Upper lobe of right lung (tissue), 1 donor: Measurements from ENCODE around the gene TTC39C. TPM values are rescaled to one million over a fixed set of nuclear protein-coding genes. Genes with fewer than 3 reads are reported as not detected.

Experiments used
- ATAC-seq: fragments of 200-7000 bp; cut with Tn5 transposase; one replicate; pipeline ENCODE4 v1.9.1; 2020; ENCODE audit warnings: mild to moderate bottlenecking, moderate library complexity
- DNase-seq: peaks from one replicate; pipeline ENCODE4 v3.0.0-alpha.2; 2020
- H3K27ac ChIP-seq: fragments of 200-600 bp; one replicate; pipeline ENCODE4 v1.8.0; 2022
- H3K27me3 ChIP-seq: fragments of 200-600 bp; one replicate; pipeline ENCODE4 v1.8.0; 2022; ENCODE audit warnings: mild to moderate bottlenecking
- H3K36me3 ChIP-seq: fragments of 200-600 bp; one replicate; pipeline ENCODE4 v1.8.0; 2022
- H3K4me1 ChIP-seq: fragments of 200-600 bp; one replicate; pipeline ENCODE4 v1.8.0; 2022
- H3K4me3 ChIP-seq: fragments of 200-600 bp; one replicate; pipeline ENCODE4 v1.8.0; 2022; ENCODE audit warnings: mild to moderate bottlenecking
- H3K9me3 ChIP-seq: fragments of 200-600 bp; one replicate; pipeline ENCODE4 v1.8.0; 2022
- CTCF ChIP-seq: fragments of 200-600 bp; IDR thresholded peaks from one replicate; pipeline ENCODE4 v1.8.0; 2022; ENCODE audit warnings: antibody characterized with exemption
- intact Hi-C: fragments of 100-400 bp; cut with DNase I; formaldehyde crosslinking; loops from one replicate; pipeline ENCODE4 v1.11.0; 2022
- total RNA-seq: library from RNA; stranded (reverse); fragmentation: NEBNext Ultra II Directional; extraction: Animal tissue kit (Norgen Biotek cat#: 25700); gene quantifications from one replicate; pipeline ENCODE4 v1.2.1, GENCODE V29; 2021
- donor health status: DM: no; HTN: yes; CAD: no; lungs with severe emphysema.

TTC39C gene
- total RNA-seq, 1 donor from 2014 or later = 14.8 TPM

GRCh38 chr18:24114924-24115549 is 100.5 kb downstream of the TTC39C start:
- DNase-seq = no peak
- Histone ChIP-seq H3K27ac (no peak overlapping the region), H3K27me3 (no peaks in the 10 kb centered on the region), H3K9me3 (no peaks in the 10 kb centered on the region), H3K36me3 (no peaks in the 10 kb centered on the region), H3K4me1 (no peaks in the 10 kb centered on the region), H3K4me3 (no peak overlapping the region)
- no peak for ATAC-seq
- no peak for TF ChIP-seq CTCF
- intact Hi-C loops = no loop called here

- Histone ChIP-seq H3K27ac (no peak overlapping the region), H3K9me3 (no peaks in the 10 kb centered on the region), H3K27me3 (no peaks in the 10 kb centered on the region), H3K36me3 (no peaks in the 10 kb centered on the region), H3K4me3 (no peak overlapping the region), H3K4me1 (no peaks in the 10 kb centered on the region)
- intact Hi-C loops = no loop called here
- TF ChIP-seq CTCF = no peak
- no peak for DNase-seq
- no peak for ATAC-seq
Measured at GRCh38 chr18:24115628-24116027, 101.1 kb downstream of the TTC39C start.

- ATAC-seq = peak; percentile 95
- TF ChIP-seq CTCF = peak; percentile 98
- DNase-seq = no peak
- intact Hi-C loops = no loop called here
- Histone ChIP-seq H3K27ac (no peak overlapping the region), H3K36me3 (no peaks in the 10 kb centered on the region), H3K27me3 (no peaks in the 10 kb centered on the region), H3K9me3 (no peaks in the 10 kb centered on the region), H3K4me3 (no peak overlapping the region), H3K4me1 (no peaks in the 10 kb centered on the region)
Measured at GRCh38 chr18:24118750-24119577, 104.4 kb downstream of the TTC39C start.

- no peak for TF ChIP-seq CTCF
- no peaks in the 10 kb centered on the region for H3K9me3 ChIP-seq
- H3K4me1 ChIP-seq = no peaks in the 10 kb centered on the region
- no peak for DNase-seq
- no peak overlapping the region for H3K4me3 ChIP-seq
- H3K36me3 ChIP-seq = peaks cover 7% of the 10 kb centered on the region
- H3K27ac ChIP-seq = no peak overlapping the region
- ATAC-seq = no peak
- no peaks in the 10 kb centered on the region for H3K27me3 ChIP-seq
- intact Hi-C loops = no loop called here
Measured at GRCh38 chr18:24120676-24121075, 106.1 kb downstream of the TTC39C start.

GRCh38 chr18:24121625-24122024 is 107.1 kb downstream of the TTC39C start:
- TF ChIP-seq CTCF = no peak
- no peak overlapping the region for H3K27ac ChIP-seq
- ATAC-seq (no peak), DNase-seq (no peak)
- intact Hi-C loops = no loop called here
- peaks cover 4% of the 10 kb centered on the region for H3K4me1 ChIP-seq
- no peak overlapping the region for H3K4me3 ChIP-seq
- peaks cover 7% of the 10 kb centered on the region for H3K36me3 ChIP-seq
- H3K27me3 ChIP-seq = no peaks in the 10 kb centered on the region
- no peaks in the 10 kb centered on the region for H3K9me3 ChIP-seq
